CD14-positive monocyte (primary cell): ENCODE measurements around the gene NEK6. TPM values are rescaled to one million over a fixed set of nuclear protein-coding genes. Genes with fewer than 3 reads are reported as not detected.

Experiments used
- DNase-seq, 3 donors: peaks; one replicate each; pipeline ENCODE4 v3.0.0-alpha.2; 2011 to 2022
- H2AFZ ChIP-seq: 2 replicates; pipeline ENCODE4 v1.6.0; 2012; ENCODE audit warnings: mild to moderate bottlenecking, low read depth, low read length, inconsistent platforms; ENCODE audit not compliant: insufficient read depth, poor library complexity, severe bottlenecking
- H3K27ac ChIP-seq, 2 donors: 1 replicate in 1 of 2; 2 replicates in 1 of 2; pipeline ENCODE4 v1.5.1; 2012 to 2013; ENCODE audit warnings: low read length in 2 of 2, control low read depth in 1 of 2, inconsistent platforms in 1 of 2, low read depth in 1 of 2, mild to moderate bottlenecking in 1 of 2
- H3K27me3 ChIP-seq, 2 donors: one replicate each; pipeline versions ENCODE4 v1.6.0 to v1.6.1; 2011 to 2013; ENCODE audit warnings: low read length in 2 of 2; ENCODE audit not compliant: control insufficient read depth in 2 of 2, insufficient read depth in 2 of 2
- H3K36me3 ChIP-seq, 2 donors: replicated peaks in 1 of 2; 1 replicate in 1 of 2; 2 replicates in 1 of 2; pipeline versions ENCODE4 v1.5.1 to v1.6.1; 2012 to 2013; ENCODE audit warnings: low read length in 2 of 2, control low read depth in 1 of 2, inconsistent platforms in 1 of 2, mild to moderate bottlenecking in 1 of 2; ENCODE audit not compliant: insufficient read depth in 2 of 2, control insufficient read depth in 1 of 2
- H3K4me1 ChIP-seq, 2 donors: 1 replicate in 1 of 2; 2 replicates in 1 of 2; pipeline versions ENCODE4 v1.5.1 to v1.6.1; 2012 to 2013; ENCODE audit warnings: low read length in 2 of 2, control low read depth in 1 of 2, inconsistent platforms in 1 of 2, mild to moderate bottlenecking in 1 of 2, moderate library complexity in 1 of 2; ENCODE audit not compliant: insufficient read depth in 2 of 2, control insufficient read depth in 1 of 2
- H3K4me2 ChIP-seq: replicated peaks from 2 replicates; pipeline ENCODE3; 2012; ENCODE audit warnings: low read length, moderate library complexity, mild to moderate bottlenecking; ENCODE audit not compliant: poor library complexity, severe bottlenecking; ENCODE audit errors: extremely low read depth
- H3K4me3 ChIP-seq, 3 experiments: fragments of 200-600 bp in 1 of 3; sonication (generic) in 1 of 3; replicated peaks in 1 of 3; 1 replicate in 2 of 3; 2 replicates in 1 of 3; pipeline ENCODE4 v1.5.1; 2011 to 2013; ENCODE audit warnings: low read length in 3 of 3, mild to moderate bottlenecking in 3 of 3, control low read depth in 2 of 3, low read depth in 2 of 3, inconsistent platforms in 1 of 3, moderate library complexity in 1 of 3
- H3K79me2 ChIP-seq: 2 replicates; pipeline ENCODE4 v1.6.0; 2012; ENCODE audit warnings: mild to moderate bottlenecking, control low read depth, inconsistent platforms, low read length, moderate library complexity; ENCODE audit not compliant: insufficient read depth
- H3K9ac ChIP-seq: 2 replicates; pipeline ENCODE4 v1.6.0; 2017; ENCODE audit warnings: low read length, mild to moderate bottlenecking; ENCODE audit not compliant: insufficient read depth, poor library complexity, severe bottlenecking
- H3K9me3 ChIP-seq, 2 donors: replicated peaks in 1 of 2; 1 replicate in 1 of 2; 2 replicates in 1 of 2; pipeline versions ENCODE4 v1.5.1 to v1.6.1; 2012 to 2013; ENCODE audit warnings: low read length in 2 of 2, control low read depth in 1 of 2; ENCODE audit not compliant: control insufficient read depth in 1 of 2, insufficient read depth in 1 of 2
- H4K20me1 ChIP-seq: 2 replicates; pipeline ENCODE4 v1.6.0; 2012; ENCODE audit warnings: mild to moderate bottlenecking, low read length, control low read depth, moderate library complexity; ENCODE audit not compliant: insufficient read depth
- H3K27ac Mint-ChIP-seq, 7 donors: one replicate each; pipeline ENCODE4 v1.8.0; 2020; ENCODE audit warnings: mild to moderate bottlenecking in 7 of 7, mixed read lengths in 7 of 7, moderate library complexity in 6 of 7, inconsistent platforms in 2 of 7
- H3K27me3 Mint-ChIP-seq, 3 donors: one replicate each; pipeline ENCODE4 v1.8.0; 2021 to 2022; ENCODE audit warnings: low read depth in 3 of 3, mild to moderate bottlenecking in 3 of 3, mixed read lengths in 3 of 3, moderate library complexity in 3 of 3, inconsistent platforms in 1 of 3
- H3K36me3 Mint-ChIP-seq, 2 donors: one replicate each; pipeline ENCODE4 v1.8.0; 2020; ENCODE audit warnings: mixed read lengths in 2 of 2, inconsistent platforms in 1 of 2, mild to moderate bottlenecking in 1 of 2
- H3K4me1 Mint-ChIP-seq: one replicate; pipeline ENCODE4 v1.8.0; 2020; ENCODE audit warnings: mild to moderate bottlenecking, mixed read lengths
- H3K4me3 Mint-ChIP-seq, 2 donors: one replicate each; pipeline ENCODE4 v1.8.0; 2020; ENCODE audit warnings: mild to moderate bottlenecking in 2 of 2, mixed read lengths in 2 of 2, moderate library complexity in 1 of 2
- H3K9me3 Mint-ChIP-seq, 7 donors: one replicate each; pipeline ENCODE4 v1.8.0; 2020 to 2022; ENCODE audit warnings: mixed read lengths in 7 of 7, mild to moderate bottlenecking in 6 of 7, moderate library complexity in 6 of 7, inconsistent platforms in 2 of 7
- CTCF ChIP-seq: fragments of 200-600 bp; IDR thresholded peaks from one replicate; pipeline ENCODE4 v1.8.0; 2022; ENCODE audit warnings: antibody characterized with exemption, mild to moderate bottlenecking
- WGBS: methylation state at CpG from one replicate; pipeline ENCODE4 v1.1.5; 2013; ENCODE audit warnings: missing lambda C conversion rate; ENCODE audit not compliant: insufficient coverage; 5-methylcytosine and 5-hydroxymethylcytosine counted together
- intact Hi-C, 2 donors: fragments of 100-400 bp; cut with micrococcal nuclease; formaldehyde crosslinking; loops; one replicate each; pipeline versions ENCODE4 v1.15.0 to v1.15.1; 2023
- polyA plus RNA-seq, 3 donors: library from polyadenylated mRNA; depleted of rRNA in 1 of 3; unstranded in 2 of 3; stranded (reverse) in 1 of 3; fragments of 300-500 nt in 2 of 3; fragments of >200 nt in 1 of 3; fragmentation: Illumina TruSeq in 2 of 3; gene quantifications; 1 replicate in 2 of 3; 2 replicates in 1 of 3; pipeline ENCODE4 v1.2.3, GENCODE V29; 2012 to 2021

NEK6 gene
- polyA plus RNA-seq, 3 donors: 26.1 to 46.0 (median 35.8) TPM

- Mint-ChIP-seq H3K36me3 (peaks cover 73 to 100% of the 10 kb centered on the region in 2 donors), H3K9me3 (peaks cover 0 to 3% (median 0%) of the 10 kb centered on the region in 7 donors), H3K27ac (no peak overlapping the region), H3K4me3 (no peak overlapping the region), H3K4me1 (no peaks in the 10 kb centered on the region), H3K27me3 (no peaks in the 10 kb centered on the region)
- Histone ChIP-seq H3K9ac (no peak overlapping the region), H3K9me3 (no peaks in the 10 kb centered on the region), H3K79me2 (peaks cover 3% of the 10 kb centered on the region), H3K36me3 (peaks cover 91 to 100% of the 10 kb centered on the region in 2 donors), H3K27ac (no peak overlapping the region), H3K4me2 (no peak overlapping the region), H4K20me1 (peaks cover 92% of the 10 kb centered on the region), H3K4me1 (no peaks in the 10 kb centered on the region), H3K27me3 (no peaks in the 10 kb centered on the region), H2AFZ (no peak overlapping the region), H3K4me3 (no peak overlapping the region)
- intact Hi-C loops: no loop called here
- 100% methylated on average over 9 of the region's 15 CpGs for WGBS
- no peak for DNase-seq
- no peak for TF ChIP-seq CTCF
Measured at GRCh38 chr9:124334568-124335319, 77.0 kb downstream of the NEK6 start.

GRCh38 chr9:124335320-124335707 is 77.6 kb downstream of the NEK6 start:
- Histone ChIP-seq H3K4me3 (no peak overlapping the region), H3K36me3 (peaks cover 91 to 100% of the 10 kb centered on the region in 2 donors), H3K79me2 (peaks cover 6% of the 10 kb centered on the region), H2AFZ (no peak overlapping the region), H3K4me1 (no peaks in the 10 kb centered on the region), H3K9me3 (no peaks in the 10 kb centered on the region), H3K27ac (no peak overlapping the region), H4K20me1 (peaks cover 92% of the 10 kb centered on the region), H3K27me3 (no peaks in the 10 kb centered on the region), H3K9ac (no peak overlapping the region), H3K4me2 (no peak overlapping the region)
- peaks cover 0 to 3% (median 0%) of the 10 kb centered on the region in 7 donors for H3K9me3 Mint-ChIP-seq
- H3K27ac Mint-ChIP-seq: no peak overlapping the region
- peaks cover 70 to 100% of the 10 kb centered on the region in 2 donors for H3K36me3 Mint-ChIP-seq
- TF ChIP-seq CTCF: no peak
- 92% methylated on average over 13 of the region's 14 CpGs for WGBS
- intact Hi-C loops: no loop called here
- no peak for DNase-seq
- no peak overlapping the region for H3K4me3 Mint-ChIP-seq
- no peaks in the 10 kb centered on the region for H3K4me1 Mint-ChIP-seq
- H3K27me3 Mint-ChIP-seq: no peaks in the 10 kb centered on the region
